Measurements from ENCODE around the gene C4A.
"Not testable (repeated sequence)": the region's sequence is repeated elsewhere in the genome, so short reads cannot be mapped to it uniquely, and the experiment has no call there.

The C4A gene

DNA sequence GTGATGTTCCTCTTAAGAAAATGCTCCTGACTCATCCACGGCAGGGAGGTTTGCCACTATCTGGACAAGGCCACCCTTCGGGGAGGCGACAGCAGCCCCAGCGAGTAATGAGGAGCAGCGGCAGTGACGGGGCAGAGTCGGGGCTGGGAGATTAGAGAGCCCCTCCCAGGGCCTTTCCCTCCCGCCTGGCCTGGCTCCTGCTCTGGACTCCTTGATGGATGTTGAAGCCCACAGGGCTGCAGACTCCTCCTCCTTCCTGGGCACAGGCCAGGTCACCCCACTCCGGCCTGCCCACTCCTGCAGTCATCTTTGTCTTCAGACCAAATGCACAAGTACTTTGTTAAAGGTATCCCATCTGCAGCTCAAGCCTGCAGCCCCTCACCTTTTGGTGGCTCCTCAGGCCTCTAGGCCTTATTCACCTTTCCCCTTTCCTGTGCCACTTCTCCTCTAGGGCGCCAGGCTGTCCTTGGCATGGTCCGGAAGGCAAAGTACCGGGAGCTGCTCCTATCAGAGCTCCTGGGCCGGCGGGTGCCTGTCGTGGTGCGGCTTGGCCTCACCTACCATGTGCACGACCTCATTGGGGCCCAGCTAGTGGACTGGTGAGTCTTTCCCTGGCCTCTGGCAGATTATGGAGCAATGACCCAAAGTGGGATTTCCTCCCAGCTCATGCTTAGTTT lies 31.2 kb downstream of the C4A start:
- H3K56ac ChIP-seq (ENCODE audit: low read length); H3K23ac ChIP-seq (ENCODE audit: low read length); H3K4ac ChIP-seq (ENCODE audit: low read depth, low read length); H3K18ac ChIP-seq (ENCODE audit: low read length); H4K8ac ChIP-seq (ENCODE audit: low read depth, low read length); H3K9ac ChIP-seq (ENCODE audit: low read length); H3K4me2 ChIP-seq (ENCODE audit: low read length); H3K79me1 ChIP-seq (ENCODE audit: low read length); H3K27me3 ChIP-seq (ENCODE audit: insufficient read depth, low read length, poor library complexity); H3K36me3 ChIP-seq (ENCODE audit: control insufficient read depth, insufficient read depth, low read length); H3K79me2 ChIP-seq (ENCODE audit: control insufficient read depth, insufficient read depth, low read length); H2BK15ac ChIP-seq (replicated peaks; ENCODE audit: low read depth); H4K5ac ChIP-seq (ENCODE audit: low read length); DNase-seq; H3K4me3 ChIP-seq (ENCODE audit: low read length); H3K4me1 ChIP-seq (ENCODE audit: control insufficient read depth, low read depth, low read length); H2BK120ac ChIP-seq (ENCODE audit: low read depth, low read length); H2BK5ac ChIP-seq (ENCODE audit: low read length); H3K27ac ChIP-seq (ENCODE audit: low read depth, low read length); H2AK5ac ChIP-seq (ENCODE audit: low read length): not testable (repeated sequence)
- WGBS (ENCODE audit: extremely low coverage, insufficient coverage, low lambda C conversion rate), result no CpG with 5 or more reads among the region's 17 CpGs

- not testable (repeated sequence) for H3K4ac ChIP-seq (ENCODE audit: low read depth, low read length); H3K4me1 ChIP-seq (ENCODE audit: control insufficient read depth, low read depth, low read length); H3K18ac ChIP-seq (ENCODE audit: low read length); H4K8ac ChIP-seq (ENCODE audit: low read depth, low read length); H3K27ac ChIP-seq (ENCODE audit: low read depth, low read length); H2BK15ac ChIP-seq (replicated peaks; ENCODE audit: low read depth); H4K5ac ChIP-seq (ENCODE audit: low read length); H3K4me2 ChIP-seq (ENCODE audit: low read length); H3K4me3 ChIP-seq (ENCODE audit: low read length); H2BK120ac ChIP-seq (ENCODE audit: low read depth, low read length); H2AK5ac ChIP-seq (ENCODE audit: low read length); H3K79me2 ChIP-seq (ENCODE audit: control insufficient read depth, insufficient read depth, low read length); H3K23ac ChIP-seq (ENCODE audit: low read length); DNase-seq; H2BK5ac ChIP-seq (ENCODE audit: low read length); H3K56ac ChIP-seq (ENCODE audit: low read length); H3K36me3 ChIP-seq (ENCODE audit: control insufficient read depth, insufficient read depth, low read length); H3K79me1 ChIP-seq (ENCODE audit: low read length); H3K27me3 ChIP-seq (ENCODE audit: insufficient read depth, low read length, poor library complexity); H3K9ac ChIP-seq (ENCODE audit: low read length)
- WGBS (ENCODE audit: extremely low coverage, insufficient coverage, low lambda C conversion rate), result no CpG with 5 or more reads among the region's 5 CpGs
Measured at GRCh38 chr6:32013738-32014137, 31.9 kb downstream of the C4A start.

DNA sequence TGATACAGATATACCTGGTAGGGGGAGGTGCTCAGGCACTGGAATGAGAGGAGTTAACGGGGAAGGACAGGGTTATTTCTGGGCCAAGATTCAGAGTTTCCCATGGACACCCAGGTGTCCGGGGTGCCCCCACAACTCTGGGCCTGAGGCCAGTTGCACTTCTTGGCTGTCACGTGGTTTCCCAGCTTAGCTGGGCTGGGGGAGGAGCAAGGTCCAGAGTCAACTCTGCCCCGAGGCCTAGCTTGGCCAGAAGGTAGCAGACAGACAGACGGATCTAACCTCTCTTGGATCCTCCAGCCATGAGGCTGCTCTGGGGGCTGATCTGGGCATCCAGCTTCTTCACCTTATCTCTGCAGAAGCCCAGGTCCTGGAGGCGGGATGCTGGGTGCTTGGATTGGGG lies 32.7 kb downstream of the C4A start, which contains the start of gene C4B:
Gene C4B (plus strand): TSS at position 249 of the 400 bp plus-strand sequence. CDS start 51 bp downstream, at position 300.
- not testable (repeated sequence) for H4K8ac ChIP-seq (ENCODE audit: low read depth, low read length); DNase-seq; H4K5ac ChIP-seq (ENCODE audit: low read length); H3K36me3 ChIP-seq (ENCODE audit: control insufficient read depth, insufficient read depth, low read length); H2BK120ac ChIP-seq (ENCODE audit: low read depth, low read length); H3K4me3 ChIP-seq (ENCODE audit: low read length); H3K27me3 ChIP-seq (ENCODE audit: insufficient read depth, low read length, poor library complexity); H3K23ac ChIP-seq (ENCODE audit: low read length); H3K9ac ChIP-seq (ENCODE audit: low read length); H3K4ac ChIP-seq (ENCODE audit: low read depth, low read length); H2BK15ac ChIP-seq (replicated peaks; ENCODE audit: low read depth); H3K4me2 ChIP-seq (ENCODE audit: low read length); H3K18ac ChIP-seq (ENCODE audit: low read length); H3K79me2 ChIP-seq (ENCODE audit: control insufficient read depth, insufficient read depth, low read length); H2BK5ac ChIP-seq (ENCODE audit: low read length); H3K4me1 ChIP-seq (ENCODE audit: control insufficient read depth, low read depth, low read length); H2AK5ac ChIP-seq (ENCODE audit: low read length); H3K56ac ChIP-seq (ENCODE audit: low read length); H3K27ac ChIP-seq (ENCODE audit: low read depth, low read length); H3K79me1 ChIP-seq (ENCODE audit: low read length)
- no CpG with 5 or more reads among the region's 6 CpGs for WGBS (ENCODE audit: extremely low coverage, insufficient coverage, low lambda C conversion rate)

DNA sequence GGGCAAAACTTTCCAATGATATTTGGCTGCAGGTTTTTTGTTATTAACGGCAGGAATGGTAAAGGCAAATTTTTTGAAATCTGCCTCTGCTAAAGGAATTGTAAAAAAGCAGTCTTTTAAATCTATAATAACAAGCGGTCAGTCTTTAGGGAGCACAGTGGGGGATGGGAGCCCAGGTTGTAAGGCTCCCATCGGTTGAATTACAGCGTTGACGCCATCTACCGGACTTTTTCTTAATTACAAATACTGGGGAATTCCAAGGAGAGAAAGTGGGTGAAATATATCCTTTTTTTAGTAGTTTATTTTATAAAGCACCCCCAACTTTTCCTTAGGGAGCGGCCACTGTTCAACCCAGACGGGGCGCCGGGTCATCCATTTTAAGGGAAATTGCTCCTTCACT lies 40.2 kb downstream of the C4A start:
- no CpG with 5 or more reads among the region's 10 CpGs for WGBS (ENCODE audit: extremely low coverage, insufficient coverage, low lambda C conversion rate)
- not testable (repeated sequence) for H3K79me1 ChIP-seq (ENCODE audit: low read length); H3K4ac ChIP-seq (ENCODE audit: low read depth, low read length); H3K79me2 ChIP-seq (ENCODE audit: control insufficient read depth, insufficient read depth, low read length); H3K27ac ChIP-seq (ENCODE audit: low read depth, low read length); H4K8ac ChIP-seq (ENCODE audit: low read depth, low read length); H3K4me1 ChIP-seq (ENCODE audit: control insufficient read depth, low read depth, low read length); H2BK5ac ChIP-seq (ENCODE audit: low read length); H2BK120ac ChIP-seq (ENCODE audit: low read depth, low read length); H3K4me3 ChIP-seq (ENCODE audit: low read length); H3K23ac ChIP-seq (ENCODE audit: low read length); H3K4me2 ChIP-seq (ENCODE audit: low read length); H2BK15ac ChIP-seq (replicated peaks; ENCODE audit: low read depth); H3K9ac ChIP-seq (ENCODE audit: low read length); H3K27me3 ChIP-seq (ENCODE audit: insufficient read depth, low read length, poor library complexity); H3K18ac ChIP-seq (ENCODE audit: low read length); H3K36me3 ChIP-seq (ENCODE audit: control insufficient read depth, insufficient read depth, low read length); H3K56ac ChIP-seq (ENCODE audit: low read length); H4K5ac ChIP-seq (ENCODE audit: low read length); DNase-seq; H2AK5ac ChIP-seq (ENCODE audit: low read length)

DNA sequence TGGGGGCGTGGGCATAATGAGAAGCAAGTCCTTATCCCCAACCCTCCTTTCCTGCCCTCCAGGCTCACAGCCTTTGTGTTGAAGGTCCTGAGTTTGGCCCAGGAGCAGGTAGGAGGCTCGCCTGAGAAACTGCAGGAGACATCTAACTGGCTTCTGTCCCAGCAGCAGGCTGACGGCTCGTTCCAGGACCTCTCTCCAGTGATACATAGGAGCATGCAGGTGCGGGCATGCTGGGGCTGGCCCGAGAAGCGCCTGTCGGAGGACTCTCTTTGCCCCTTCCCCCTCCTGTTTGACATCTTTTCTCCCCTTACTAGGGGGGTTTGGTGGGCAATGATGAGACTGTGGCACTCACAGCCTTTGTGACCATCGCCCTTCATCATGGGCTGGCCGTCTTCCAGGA lies 46.8 kb downstream of the C4A start:
- H3K4me1 ChIP-seq (ENCODE audit: control insufficient read depth, low read depth, low read length); H4K8ac ChIP-seq (ENCODE audit: low read depth, low read length); H2BK15ac ChIP-seq (replicated peaks; ENCODE audit: low read depth); H3K4ac ChIP-seq (ENCODE audit: low read depth, low read length); H2BK5ac ChIP-seq (ENCODE audit: low read length); H4K5ac ChIP-seq (ENCODE audit: low read length); DNase-seq; H3K9ac ChIP-seq (ENCODE audit: low read length); H3K4me3 ChIP-seq (ENCODE audit: low read length); H3K56ac ChIP-seq (ENCODE audit: low read length); H3K79me2 ChIP-seq (ENCODE audit: control insufficient read depth, insufficient read depth, low read length); H3K4me2 ChIP-seq (ENCODE audit: low read length); H3K18ac ChIP-seq (ENCODE audit: low read length); H2BK120ac ChIP-seq (ENCODE audit: low read depth, low read length); H3K27me3 ChIP-seq (ENCODE audit: insufficient read depth, low read length, poor library complexity); H3K23ac ChIP-seq (ENCODE audit: low read length); H3K36me3 ChIP-seq (ENCODE audit: control insufficient read depth, insufficient read depth, low read length); H3K27ac ChIP-seq (ENCODE audit: low read depth, low read length); H2AK5ac ChIP-seq (ENCODE audit: low read length); H3K79me1 ChIP-seq (ENCODE audit: low read length): not testable (repeated sequence)
- no CpG with 5 or more reads among the region's 10 CpGs for WGBS (ENCODE audit: extremely low coverage, insufficient coverage, low lambda C conversion rate)

GRCh38 chr6:32029553-32029952 lies 47.7 kb downstream of the C4A start:
- not testable (repeated sequence) for H2BK5ac ChIP-seq (ENCODE audit: low read length); H3K4me3 ChIP-seq (ENCODE audit: low read length)

More at GRCh38 chr6:32029553-32029952, 47.7 kb downstream of the C4A start:
- H3K9ac ChIP-seq (ENCODE audit: low read length); H4K8ac ChIP-seq (ENCODE audit: low read depth, low read length); DNase-seq; H3K56ac ChIP-seq (ENCODE audit: low read length); H3K79me2 ChIP-seq (ENCODE audit: control insufficient read depth, insufficient read depth, low read length); H2BK120ac ChIP-seq (ENCODE audit: low read depth, low read length); H2AK5ac ChIP-seq (ENCODE audit: low read length); H4K5ac ChIP-seq (ENCODE audit: low read length); H2BK15ac ChIP-seq (replicated peaks; ENCODE audit: low read depth); H3K36me3 ChIP-seq (ENCODE audit: control insufficient read depth, insufficient read depth, low read length); H3K27ac ChIP-seq (ENCODE audit: low read depth, low read length); H3K27me3 ChIP-seq (ENCODE audit: insufficient read depth, low read length, poor library complexity); H3K4me1 ChIP-seq (ENCODE audit: control insufficient read depth, low read depth, low read length); H3K18ac ChIP-seq (ENCODE audit: low read length); H3K79me1 ChIP-seq (ENCODE audit: low read length); H3K23ac ChIP-seq (ENCODE audit: low read length); H3K4ac ChIP-seq (ENCODE audit: low read depth, low read length); H3K4me2 ChIP-seq (ENCODE audit: low read length): not testable (repeated sequence)
- WGBS (ENCODE audit: extremely low coverage, insufficient coverage, low lambda C conversion rate), result no CpG with 5 or more reads among the region's 14 CpGs
